Dermis microvascular lymphatic vessel endothelial cell (primary cell): ENCODE data around the gene IL1RAP. TPM values are rescaled to one million over a fixed set of nuclear protein-coding genes. Genes with fewer than 3 reads are reported as not detected.

Experiments
- DNase-seq, 2 donors: peaks; one replicate each; pipeline versions ENCODE4 v3.0.0 to v3.0.0-alpha.2; 2010; ENCODE audit warnings: low read depth in 2 of 2
- total RNA-seq: library from RNA; depleted of rRNA; stranded (reverse); fragments of >200 nt; gene quantifications from 2 replicates; pipeline ENCODE4 v1.2.1, GENCODE V29; 2014

The IL1RAP gene
- total RNA-seq, 1 donor from 2014 or later: 1.9 TPM

- DNase-seq: no peak
These were observed 61.7 kb downstream of the IL1RAP start for GRCh38 chr3:190575437-190576185.

DNA sequence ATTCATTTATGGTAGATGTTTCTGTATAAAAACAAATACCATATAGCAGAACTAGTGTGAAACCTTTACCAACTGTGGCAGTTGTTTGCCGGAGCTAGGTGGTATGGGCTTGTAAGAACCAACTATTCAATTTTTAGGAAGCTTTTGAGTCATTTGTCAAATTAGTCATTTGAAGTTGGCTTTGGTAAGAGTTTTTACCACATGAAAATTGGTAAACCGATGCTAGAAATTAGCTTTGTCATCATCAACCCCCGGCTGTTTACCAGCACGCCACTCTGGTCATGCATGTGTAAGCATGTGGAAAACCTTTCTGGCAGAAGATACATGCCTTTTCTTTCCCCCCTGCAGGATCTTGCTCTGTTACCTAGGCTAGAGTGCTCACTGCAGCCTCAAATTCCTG lies 63.3 kb downstream of the IL1RAP start:
- no peak for DNase-seq

DNA sequence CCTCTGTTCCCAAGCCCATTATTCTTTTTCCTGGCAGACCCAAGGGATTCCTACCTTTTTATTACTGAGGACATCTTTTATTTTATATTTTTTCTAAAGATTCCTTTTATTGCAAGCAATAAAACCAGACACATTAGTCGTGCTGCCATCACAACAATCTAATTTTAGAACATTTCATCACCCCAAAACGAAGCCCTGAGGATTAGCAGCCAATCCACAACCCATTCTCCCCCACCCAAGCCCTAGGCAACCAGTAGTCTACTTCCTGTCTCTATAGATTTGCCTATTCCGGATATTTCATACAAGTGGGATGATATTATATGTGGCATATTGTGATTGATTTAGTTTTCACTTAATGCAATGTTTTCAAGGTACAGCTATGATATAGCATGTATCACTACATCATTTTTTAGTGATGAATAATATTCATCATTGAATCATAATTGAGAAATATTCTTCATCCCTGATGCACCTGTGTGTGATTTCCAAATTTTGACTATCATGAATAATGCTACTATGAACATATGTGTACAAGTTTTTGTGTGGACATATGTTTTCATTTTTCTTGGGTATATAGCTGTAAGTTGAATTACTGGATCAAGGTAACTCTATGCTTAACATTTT lies 65.7 kb downstream of the IL1RAP start:
- no peak for DNase-seq

- no peak for DNase-seq
These were observed 66.5 kb downstream of the IL1RAP start for GRCh38 chr3:190580417-190580816.

DNA sequence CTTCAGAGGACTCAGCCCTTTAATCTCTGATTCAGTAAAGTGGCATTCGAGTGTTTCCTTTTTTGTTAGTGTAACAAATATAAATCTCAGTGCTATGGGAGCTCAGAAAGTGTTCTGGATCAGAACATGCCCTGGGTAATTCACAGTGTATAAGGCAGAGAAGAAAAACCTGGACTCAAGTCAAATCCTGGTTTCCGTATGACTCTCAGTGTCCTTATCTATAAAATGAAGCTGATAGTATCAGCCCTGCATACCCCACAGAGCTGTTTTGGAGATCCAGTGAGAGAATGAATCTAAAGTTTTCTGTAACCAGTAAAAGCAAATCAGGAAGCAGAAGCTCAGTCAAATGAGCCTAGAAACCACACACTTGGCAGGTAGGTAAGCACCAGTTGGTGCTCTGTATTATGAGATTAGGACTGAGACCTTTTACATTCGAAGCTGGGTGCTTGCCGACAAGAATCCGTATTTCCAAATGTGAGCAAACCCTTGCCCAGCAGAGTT lies 67.2 kb downstream of the IL1RAP start:
- DNase-seq: peak in 1 of 2 donors; percentile 26

GRCh38 chr3:190582667-190583066 lies 68.8 kb downstream of the IL1RAP start:
- no peak for DNase-seq

DNA sequence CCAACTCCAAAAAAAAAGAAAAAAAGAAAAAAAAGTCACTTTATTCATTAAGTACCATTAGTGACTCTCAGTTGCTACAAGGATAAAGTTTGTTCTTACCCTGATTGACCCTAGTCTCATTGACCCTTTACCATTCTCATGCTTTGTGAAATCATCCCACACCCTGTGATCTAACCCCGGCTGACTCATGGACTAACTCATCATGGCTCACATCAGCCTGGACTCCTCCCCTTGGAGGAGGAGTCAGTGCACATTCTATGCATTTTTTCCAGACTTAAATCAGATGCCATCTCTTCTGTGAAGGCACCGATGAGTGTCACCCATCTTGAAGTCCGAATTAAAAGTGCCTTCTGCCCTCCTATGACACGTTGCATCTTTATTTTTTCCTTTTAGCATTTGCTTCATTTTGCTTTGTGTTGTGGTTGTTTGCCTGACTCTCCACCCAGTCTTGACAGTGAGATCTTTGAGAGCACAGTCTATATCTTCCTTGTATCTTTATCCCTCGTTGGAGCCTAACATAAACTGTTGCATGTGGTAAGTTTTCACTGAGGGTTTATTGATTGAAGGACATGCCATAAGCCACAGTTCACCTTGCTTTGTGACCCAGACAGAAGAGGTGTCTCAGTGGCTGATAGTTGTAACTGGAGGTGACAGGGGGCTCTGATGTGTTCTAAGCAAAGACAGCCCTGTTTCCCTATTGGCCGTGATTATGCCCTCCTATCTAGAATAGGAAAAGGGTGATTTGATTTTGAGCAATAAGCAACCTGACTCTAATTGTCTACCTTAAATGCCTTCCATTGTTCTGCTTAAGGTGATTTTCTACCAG lies 72.1 kb downstream of the IL1RAP start:
- peak in 1 of 2 donors; percentile 65 for DNase-seq

DNA sequence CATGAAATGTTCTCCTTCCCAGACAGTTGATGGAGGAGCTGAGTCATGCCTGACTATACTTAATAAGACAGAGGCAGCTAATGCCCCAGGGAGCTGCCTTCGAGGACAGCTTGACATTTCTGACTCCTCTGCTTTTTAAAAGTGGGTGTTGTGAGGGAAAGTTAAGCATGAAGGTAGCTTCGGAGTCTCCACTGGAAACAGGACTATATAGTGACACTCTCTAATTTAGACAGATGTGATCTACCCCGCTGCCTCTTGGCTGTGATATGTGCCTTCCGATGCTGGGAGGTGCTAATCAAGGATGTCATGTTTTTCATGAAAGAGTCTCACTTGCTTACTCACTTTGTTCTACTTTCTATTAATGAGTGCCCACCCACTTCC lies 72.7 kb downstream of the IL1RAP start:
- DNase-seq: peak in 1 of 2 donors; percentile 36

DNA sequence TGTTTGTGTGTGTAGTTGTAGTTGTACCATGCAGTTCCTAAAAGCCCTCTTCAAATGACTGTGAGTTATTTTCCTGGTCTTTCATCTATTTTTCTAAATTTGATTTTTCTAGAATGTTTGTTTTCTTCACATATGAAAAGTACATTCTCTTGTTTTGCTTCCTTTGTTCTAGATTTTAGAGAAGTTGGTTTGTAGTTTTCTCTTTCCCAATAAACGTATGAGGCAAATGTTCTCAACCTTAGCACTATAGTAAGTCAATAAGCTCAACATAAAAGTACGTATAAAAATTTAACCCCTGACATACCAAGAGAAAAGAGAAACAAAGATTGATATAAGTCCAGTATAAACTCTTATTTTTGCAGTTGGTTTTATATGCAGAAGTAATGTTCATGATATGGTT lies 74.7 kb downstream of the IL1RAP start:
- no peak for DNase-seq

- no peak for DNase-seq
These were observed 75.4 kb downstream of the IL1RAP start for GRCh38 chr3:190589326-190589725.

GRCh38 chr3:190591080-190591479 lies 77.2 kb downstream of the IL1RAP start:
- DNase-seq: no peak

- no peak for DNase-seq
These were observed 79.2 kb downstream of the IL1RAP start for GRCh38 chr3:190593075-190593474.

DNA sequence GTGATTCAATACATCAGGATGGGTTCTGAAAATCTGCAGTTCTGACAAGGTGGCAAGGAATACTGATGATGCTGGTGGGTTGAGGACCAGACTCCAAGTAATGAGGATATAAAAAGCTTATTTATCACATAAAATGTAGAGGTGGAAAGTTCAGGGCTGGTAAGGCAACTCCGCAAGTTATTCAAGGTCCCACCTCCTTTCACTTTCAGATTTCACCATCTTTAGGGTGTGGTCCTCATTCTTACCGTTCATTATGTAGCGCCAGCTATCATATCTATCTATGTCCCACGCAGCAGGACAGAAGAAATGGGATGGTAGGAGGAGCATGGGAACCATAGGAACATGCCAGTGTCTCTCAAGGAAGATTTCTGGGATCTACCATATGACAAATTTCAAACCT lies 80.3 kb downstream of the IL1RAP start:
- DNase-seq: no peak

DNA sequence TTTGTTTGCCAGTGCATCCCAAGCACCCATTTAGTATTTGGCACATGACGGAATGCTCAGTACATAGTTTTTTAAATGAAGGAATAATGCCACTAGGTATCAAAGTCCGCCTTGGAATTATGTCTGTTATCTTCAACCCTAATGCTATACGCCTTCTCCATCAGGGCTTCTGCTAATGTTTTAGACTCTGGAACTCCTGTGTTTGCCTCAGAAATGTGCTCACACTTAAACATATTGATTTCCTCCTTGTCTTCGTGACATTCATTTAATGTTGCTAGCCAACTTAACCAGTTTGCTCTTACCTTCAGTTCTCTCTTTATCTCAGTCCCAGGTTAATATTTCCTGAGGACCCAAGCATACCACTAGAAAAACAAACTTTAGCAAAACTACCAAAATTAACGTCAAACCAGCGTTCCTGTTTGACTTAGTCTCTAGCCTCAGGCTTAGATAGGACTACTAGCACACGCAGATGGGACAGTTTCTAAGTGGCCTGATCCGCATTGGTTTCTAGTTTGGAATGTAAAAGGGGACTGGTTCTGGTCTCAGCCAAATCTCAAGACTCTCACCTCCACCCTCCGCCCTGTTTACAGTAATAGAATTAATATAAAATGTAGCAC lies 81.4 kb downstream of the IL1RAP start:
- DNase-seq: no peak

DNA sequence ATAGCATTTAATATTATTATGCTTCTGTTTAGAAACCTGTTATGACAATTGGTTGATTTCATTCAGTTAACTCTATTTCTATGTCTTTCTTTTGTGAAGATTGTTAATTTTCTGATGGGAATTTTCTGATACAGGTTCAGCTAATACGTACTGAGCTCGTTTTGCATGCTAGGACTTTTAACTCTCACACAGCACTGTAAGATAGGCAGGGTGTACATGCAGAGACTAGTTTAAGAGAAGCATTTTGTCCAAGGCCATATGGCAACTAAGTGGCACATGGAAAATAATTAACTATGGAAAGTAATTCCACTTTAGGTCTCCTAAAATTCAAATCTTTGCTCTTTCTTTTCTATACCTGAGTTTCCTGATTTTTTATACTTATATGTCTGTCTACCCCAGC lies 81.9 kb downstream of the IL1RAP start:
- no peak for DNase-seq

DNA sequence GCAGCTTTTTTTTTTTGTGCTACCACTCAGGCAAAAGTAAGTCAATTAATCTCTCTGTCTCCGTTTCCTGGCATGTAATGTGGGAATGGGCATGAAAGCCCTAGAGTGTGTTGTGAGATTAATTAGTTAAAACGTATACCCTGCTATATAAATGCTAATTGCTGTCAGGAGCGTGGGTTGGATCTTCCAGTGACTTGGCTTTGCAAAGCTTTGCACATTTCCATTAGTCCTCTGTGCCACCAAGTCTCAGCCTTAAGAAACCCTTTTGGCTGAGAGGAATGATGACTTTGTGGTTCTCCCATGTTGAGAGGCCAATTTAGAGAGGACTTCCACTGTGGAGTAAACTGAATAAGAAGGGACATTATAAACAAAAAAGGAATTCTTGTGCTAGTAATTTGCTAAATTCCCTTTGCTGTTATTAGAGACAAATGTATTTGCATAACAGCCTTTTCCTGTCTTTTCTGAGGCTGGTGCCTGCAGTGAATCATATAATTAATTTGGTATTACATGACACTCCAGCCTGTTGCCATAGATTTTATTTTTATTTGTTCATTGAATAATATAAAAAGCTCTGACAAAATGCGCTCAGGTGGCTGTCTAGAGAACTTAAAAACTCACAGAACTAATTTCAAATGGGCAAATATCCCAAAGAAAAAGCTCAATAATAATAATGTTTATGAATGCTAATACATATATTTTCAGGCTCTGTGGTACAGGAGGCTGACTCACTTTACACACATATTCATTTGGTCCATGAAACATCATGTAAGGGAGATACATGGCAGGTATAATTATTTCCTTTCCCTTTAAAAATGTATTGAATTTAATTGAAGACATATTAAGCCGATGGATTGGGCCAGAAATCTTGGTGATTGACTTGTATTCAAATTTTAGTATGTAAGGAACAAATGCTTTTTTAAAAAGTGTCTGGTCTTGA lies 82.7 kb downstream of the IL1RAP start:
- no peak for DNase-seq

GRCh38 chr3:190597291-190597690 lies 83.4 kb downstream of the IL1RAP start:
- no peak for DNase-seq

GRCh38 chr3:190601622-190602021 lies 87.7 kb downstream of the IL1RAP start:
- DNase-seq: no peak

- DNase-seq: peak in 1 of 2 donors; percentile 7
These were observed 91.5 kb downstream of the IL1RAP start for GRCh38 chr3:190605385-190605784.

DNA sequence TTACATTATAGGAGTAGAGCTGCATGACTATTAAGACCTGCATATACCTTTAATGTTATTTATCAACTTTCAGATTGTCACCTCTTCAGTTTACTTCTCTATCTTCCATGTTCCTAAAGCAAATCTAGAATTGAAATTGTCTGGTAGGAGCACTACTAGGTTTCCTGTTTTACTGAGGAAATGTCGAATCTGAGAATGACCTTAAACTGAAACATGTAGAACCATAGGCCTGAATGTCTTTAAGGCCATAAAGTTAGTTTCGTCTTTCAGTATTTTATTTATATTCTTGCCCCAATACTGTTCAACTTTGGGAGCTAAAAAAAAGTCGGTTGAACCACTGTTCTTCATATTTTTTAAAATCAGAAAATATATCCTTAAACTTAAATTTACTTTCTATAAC lies 92.7 kb downstream of the IL1RAP start:
- no peak for DNase-seq

DNA sequence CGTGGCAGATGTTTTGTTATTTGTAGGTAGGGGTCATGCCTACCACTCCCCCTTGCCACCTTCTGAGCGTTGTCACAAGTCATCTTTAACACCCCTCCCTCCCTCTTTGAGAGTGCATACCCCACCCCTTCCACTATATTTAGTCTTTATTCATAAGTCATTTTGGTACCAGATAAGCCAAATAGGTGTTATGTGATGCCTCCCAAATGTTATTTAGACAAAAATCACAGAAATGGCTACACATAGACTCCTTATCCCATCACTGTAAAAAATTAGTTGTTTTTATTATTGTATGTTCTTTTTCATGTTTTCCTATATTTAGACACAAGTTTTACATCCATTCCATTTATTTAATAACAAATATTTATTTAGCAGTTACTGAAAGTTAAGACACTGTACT lies 93.1 kb downstream of the IL1RAP start:
- no peak for DNase-seq
